ENCODE results near the gene TREM2.
A peak's percentile ranks its signal among the peaks of the same experiment; 100 is the strongest.

The TREM2 gene

GRCh38 chr6:41155132-41155805, 7.6 kb downstream of the TREM2 start:
- TF ChIP-seq CTCF (IDR thresholded peaks at IDR 0.05; ENCODE audit: insufficient read depth, low read length, missing control alignments): no peak
- peak; percentile 0 for DNase-seq (ENCODE audit: low read depth, low spot score)
- ChIA-PET POLR2A (no interaction called here), CTCF (no interaction called here)
- H3K4me3 ChIP-seq (ENCODE audit: low read depth, low read length): no peak overlapping the region

DNA sequence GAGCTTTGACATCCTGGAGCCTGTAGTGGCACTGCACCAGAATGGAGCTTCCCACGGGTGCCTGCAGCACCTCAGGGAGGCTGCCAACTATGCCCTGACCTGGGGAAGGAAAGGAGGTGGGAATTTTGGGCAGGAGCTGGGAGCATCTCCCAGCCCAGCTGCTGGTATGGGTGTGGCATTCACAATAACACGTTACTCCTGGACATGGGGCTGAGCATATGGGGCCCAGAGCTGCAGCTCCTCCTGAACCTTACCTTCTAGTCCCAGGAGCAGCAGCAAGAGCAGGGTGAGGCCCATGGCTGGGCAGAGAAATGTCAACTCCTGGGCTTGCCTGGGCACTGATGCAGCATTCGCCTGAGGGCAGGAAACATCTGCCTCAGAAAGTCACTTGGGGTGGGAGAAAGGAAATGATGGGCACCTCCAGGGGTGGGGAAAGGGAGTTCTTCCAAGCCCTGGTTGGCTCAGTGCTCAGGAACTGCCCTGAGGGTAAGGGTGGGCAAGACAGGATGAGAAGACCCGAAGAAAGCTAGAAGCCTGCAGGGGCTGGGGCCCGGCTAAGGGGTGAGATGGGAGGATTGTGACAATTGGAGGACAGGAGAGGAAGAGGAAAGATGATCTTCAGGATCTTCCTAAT, 8.8 kb downstream of the TREM2 start, which contains the start of gene TREML1:
Gene TREML1, minus strand, starts transcription at position 356 of the 634 bp plus-strand sequence. Its CDS starts 59 bp downstream, at position 297.
- ChIA-PET CTCF (interaction anchor here (1.4 kb wide), 1 partner anchor 28 kb away, joined by 3 read pairs; no protein-coding TSS in a partner anchor), POLR2A (no interaction called here)
- H3K4me3 ChIP-seq (ENCODE audit: low read depth, low read length): no peak within 1 kb of the TSS
- no peak for TF ChIP-seq CTCF (IDR thresholded peaks at IDR 0.05; ENCODE audit: insufficient read depth, low read length, missing control alignments)
- DNase-seq (ENCODE audit: low read depth, low spot score): no peak

DNA sequence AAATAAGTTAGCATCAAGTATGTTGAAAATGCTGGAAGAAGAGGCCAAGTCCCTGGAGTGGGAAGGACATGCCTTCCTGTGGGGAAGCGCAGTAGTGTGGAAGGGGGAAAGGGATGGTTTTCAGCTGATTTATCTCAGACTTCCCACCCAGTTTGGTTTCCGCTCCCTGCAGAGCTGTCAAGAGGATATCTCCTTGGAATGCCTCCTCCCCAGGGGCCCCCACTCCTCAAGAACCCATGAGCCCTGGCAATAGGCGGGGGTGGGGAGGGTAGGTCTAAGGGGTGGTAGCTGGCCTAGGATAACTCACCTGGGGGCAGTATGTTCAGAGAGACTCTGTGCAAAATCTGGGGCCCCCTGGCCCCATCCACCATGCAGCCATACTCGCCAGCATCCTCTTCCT, 9.5 kb downstream of the TREM2 start:
- TF ChIP-seq CTCF (IDR thresholded peaks at IDR 0.05; ENCODE audit: insufficient read depth, low read length, missing control alignments): no peak
- CTCF ChIA-PET: interaction anchor here (1.4 kb wide), 1 partner anchor 29 kb away, joined by 3 read pairs; no protein-coding TSS in a partner anchor

GRCh38 chr6:41150671-41151070, 12.2 kb downstream of the TREM2 start:
- POLR2A ChIA-PET: no interaction called here
- CTCF ChIA-PET: no interaction called here
- no peak for TF ChIP-seq CTCF (IDR thresholded peaks at IDR 0.05; ENCODE audit: insufficient read depth, low read length, missing control alignments)
- no peak for DNase-seq (ENCODE audit: low read depth, low spot score)
- H3K4me3 ChIP-seq (ENCODE audit: low read depth, low read length): no peak overlapping the region

More for the DNA sequence above, 9.5 kb downstream of the TREM2 start:
- no peak overlapping the region for H3K4me3 ChIP-seq (ENCODE audit: low read depth, low read length)
- POLR2A ChIA-PET: no interaction called here
- DNase-seq (ENCODE audit: low read depth, low spot score): no peak

GRCh38 chr6:41147917-41148316, 15.0 kb downstream of the TREM2 start:
- ChIA-PET CTCF (no interaction called here), POLR2A (no interaction called here)
- no peak for DNase-seq (ENCODE audit: low read depth, low spot score)
- no peak overlapping the region for H3K4me3 ChIP-seq (ENCODE audit: low read depth, low read length)
- TF ChIP-seq CTCF (IDR thresholded peaks at IDR 0.05; ENCODE audit: insufficient read depth, low read length, missing control alignments): no peak

- ChIA-PET CTCF (no interaction called here), POLR2A (no interaction called here)
- TF ChIP-seq CTCF (IDR thresholded peaks at IDR 0.05; ENCODE audit: insufficient read depth, low read length, missing control alignments): no peak
Measured at GRCh38 chr6:41136911-41137310, 26.0 kb downstream of the TREM2 start.

More at GRCh38 chr6:41136911-41137310, 26.0 kb downstream of the TREM2 start:
- no peak for DNase-seq (ENCODE audit: low read depth, low spot score)
- no peak overlapping the region for H3K4me3 ChIP-seq (ENCODE audit: low read depth, low read length)

Data from AG04449 (cell line).